Nephron (organoid): ENCODE data around the gene CHODL.

Source experiments
- H3K27ac Mint-ChIP-seq, 3 experiments: 2 replicates each; pipeline ENCODE4 v1.8.0; 2020; ENCODE audit warnings: mixed read lengths in 3 of 3, mild to moderate bottlenecking in 2 of 3, moderate library complexity in 1 of 3
- H3K27me3 Mint-ChIP-seq: 2 replicates; pipeline ENCODE4 v1.8.0; 2021; ENCODE audit warnings: low read depth, mild to moderate bottlenecking, moderate library complexity, mixed read lengths
- H3K36me3 Mint-ChIP-seq: 2 replicates; pipeline ENCODE4 v1.8.0; 2020; ENCODE audit warnings: low read depth, mixed read lengths
- H3K4me1 Mint-ChIP-seq: 2 replicates; pipeline ENCODE4 v1.8.0; 2020; ENCODE audit warnings: mixed read lengths
- H3K4me3 Mint-ChIP-seq, 3 experiments: 2 replicates each; pipeline ENCODE4 v1.8.0; 2020; ENCODE audit warnings: mild to moderate bottlenecking in 3 of 3, mixed read lengths in 3 of 3, moderate library complexity in 2 of 3
- H3K9me3 Mint-ChIP-seq: 2 replicates; pipeline ENCODE4 v1.8.0; 2020; ENCODE audit warnings: mixed read lengths
- CTCF ChIP-seq, 3 experiments: fragments of 200-600 bp; sonication (generic); IDR thresholded peaks; one replicate each; pipeline ENCODE4 v1.5.0; 2021; ENCODE audit warnings: antibody characterized with exemption in 3 of 3; ENCODE audit not compliant: unreplicated experiment in 3 of 3

Gene CHODL

GRCh38 chr21:18268906-18269305 lies 24.3 kb downstream of the CHODL start:
- no peak overlapping the region for H3K4me3 Mint-ChIP-seq
- H3K36me3 Mint-ChIP-seq: no peaks in the 10 kb centered on the region
- peaks cover 4% of the 10 kb centered on the region for H3K9me3 Mint-ChIP-seq
- H3K27ac Mint-ChIP-seq: no peak overlapping the region
- H3K4me1 Mint-ChIP-seq: no peaks in the 10 kb centered on the region
- H3K27me3 Mint-ChIP-seq: no peaks in the 10 kb centered on the region
- no peak for TF ChIP-seq CTCF (IDR thresholded peaks at IDR 0.05; ENCODE audit: unreplicated experiment in 3 of 3)

GRCh38 chr21:18269856-18270255 lies 25.2 kb downstream of the CHODL start:
- Mint-ChIP-seq H3K36me3 (no peaks in the 10 kb centered on the region), H3K4me3 (no peak overlapping the region), H3K27me3 (no peaks in the 10 kb centered on the region), H3K9me3 (peaks cover 4% of the 10 kb centered on the region), H3K4me1 (no peaks in the 10 kb centered on the region), H3K27ac (no peak overlapping the region)
- no peak for TF ChIP-seq CTCF (IDR thresholded peaks at IDR 0.05; ENCODE audit: unreplicated experiment in 3 of 3)

- H3K27me3 Mint-ChIP-seq: no peaks in the 10 kb centered on the region
- no peaks in the 10 kb centered on the region for H3K4me1 Mint-ChIP-seq
- no peak overlapping the region for H3K27ac Mint-ChIP-seq
- no peak overlapping the region for H3K4me3 Mint-ChIP-seq
- H3K36me3 Mint-ChIP-seq: no peaks in the 10 kb centered on the region
- peaks cover 4% of the 10 kb centered on the region for H3K9me3 Mint-ChIP-seq
- TF ChIP-seq CTCF (IDR thresholded peaks at IDR 0.05; ENCODE audit: unreplicated experiment in 3 of 3): no peak
Observed at GRCh38 chr21:18273400-18273799, 28.8 kb downstream of the CHODL start.

GRCh38 chr21:18274370-18274769 lies 29.7 kb downstream of the CHODL start:
- H3K36me3 Mint-ChIP-seq: no peaks in the 10 kb centered on the region
- no peaks in the 10 kb centered on the region for H3K9me3 Mint-ChIP-seq
- no peaks in the 10 kb centered on the region for H3K4me1 Mint-ChIP-seq
- TF ChIP-seq CTCF (IDR thresholded peaks at IDR 0.05; ENCODE audit: unreplicated experiment in 3 of 3): no peak
- H3K4me3 Mint-ChIP-seq: no peak overlapping the region
- H3K27ac Mint-ChIP-seq: no peak overlapping the region
- no peaks in the 10 kb centered on the region for H3K27me3 Mint-ChIP-seq

- H3K9me3 Mint-ChIP-seq: no peaks in the 10 kb centered on the region
- H3K27me3 Mint-ChIP-seq: no peaks in the 10 kb centered on the region
- H3K27ac Mint-ChIP-seq: no peak overlapping the region
- no peak for TF ChIP-seq CTCF (IDR thresholded peaks at IDR 0.05; ENCODE audit: unreplicated experiment in 3 of 3)
- H3K4me3 Mint-ChIP-seq: no peak overlapping the region
- no peaks in the 10 kb centered on the region for H3K36me3 Mint-ChIP-seq
- H3K4me1 Mint-ChIP-seq: no peaks in the 10 kb centered on the region
Observed at GRCh38 chr21:18275781-18276180, 31.1 kb downstream of the CHODL start.

- peaks cover 3% of the 10 kb centered on the region for H3K9me3 Mint-ChIP-seq
Observed at GRCh38 chr21:18285379-18285778, 40.7 kb downstream of the CHODL start.

More at GRCh38 chr21:18285379-18285778, 40.7 kb downstream of the CHODL start:
- no peaks in the 10 kb centered on the region for H3K4me1 Mint-ChIP-seq
- no peaks in the 10 kb centered on the region for H3K36me3 Mint-ChIP-seq
- TF ChIP-seq CTCF (IDR thresholded peaks at IDR 0.05; ENCODE audit: unreplicated experiment in 3 of 3): no peak
- no peaks in the 10 kb centered on the region for H3K27me3 Mint-ChIP-seq
- no peak overlapping the region for H3K4me3 Mint-ChIP-seq
- no peak overlapping the region for H3K27ac Mint-ChIP-seq
